MCF 10A (cell line): ENCODE data around the gene PLXNC1. TPM values are rescaled to one million over a fixed set of nuclear protein-coding genes. Genes with fewer than 3 reads are reported as not detected.

ENCODE experiments used
- BruUV-seq: library from RNA; stranded (reverse); fragments of 400-500 nt; replicated peaks from 2 replicates; lab custom pipeline; 2021; lab: Mats Ljungman, UMichigan
- CTCF ChIA-PET: fragments of 300-600 bp; sonication (Branson Sonifier 250); formaldehyde crosslinking; extraction: SDS; loops from one replicate; lab custom pipeline; 2021; ENCODE audit warnings: antibody characterized with exemption, inconsistent platforms; lab: Yijun Ruan, JAX
- POLR2A ChIA-PET: fragments of 300-600, 350-650 bp; sonication (Branson Sonifier 250); formaldehyde crosslinking; extraction: SDS; loops from one replicate; lab custom pipeline; 2020; ENCODE audit warnings: antibody characterized with exemption, inconsistent platforms; lab: Yijun Ruan, JAX
- DNase-seq: peaks from one replicate; pipeline ENCODE4 v3.0.0-alpha.2; 2018; ENCODE audit not compliant: unreplicated experiment
- H3K27ac Mint-ChIP-seq: one replicate; pipeline ENCODE4 v1.8.0; 2022; ENCODE audit warnings: mild to moderate bottlenecking, low read depth, mixed read lengths; ENCODE audit not compliant: unreplicated experiment
- H3K27me3 Mint-ChIP-seq: one replicate; pipeline ENCODE4 v1.8.0; 2022; ENCODE audit warnings: mixed read lengths; ENCODE audit not compliant: insufficient read depth, unreplicated experiment
- H3K36me3 Mint-ChIP-seq: one replicate; pipeline ENCODE4 v1.8.0; 2022; ENCODE audit warnings: mild to moderate bottlenecking, moderate library complexity, mixed read lengths; ENCODE audit not compliant: insufficient read depth, unreplicated experiment
- H3K4me1 Mint-ChIP-seq: one replicate; pipeline ENCODE4 v1.8.0; 2022; ENCODE audit warnings: mixed read lengths; ENCODE audit not compliant: insufficient read depth, unreplicated experiment
- H3K4me3 Mint-ChIP-seq: one replicate; pipeline ENCODE4 v1.8.0; 2022; ENCODE audit warnings: mild to moderate bottlenecking, moderate library complexity, mixed read lengths; ENCODE audit not compliant: unreplicated experiment
- H3K9me3 Mint-ChIP-seq: one replicate; pipeline ENCODE4 v1.8.0; 2022; ENCODE audit warnings: mixed read lengths; ENCODE audit not compliant: unreplicated experiment
- intact Hi-C: fragments of 100-400 bp; cut with micrococcal nuclease; formaldehyde crosslinking; loops from 2 replicates; pipeline ENCODE4 v1.14.1; 2022
- total RNA-seq: library from RNA; stranded (reverse); gene quantifications from 2 replicates; pipeline ENCODE4 v1.2.3, GENCODE V29; 2022
- TF ChIP-seq, protein P1 (sequence below): fragments of 200-600 bp; IDR thresholded peaks from one replicate; pipeline ENCODE4 v1.8.0; 2022; ENCODE audit warnings: antibody characterized with exemption, mild to moderate bottlenecking; ENCODE audit not compliant: unreplicated experiment

Gene PLXNC1
- total RNA-seq, 1 experiment from 2014 or later: 2.4 TPM

DNA sequence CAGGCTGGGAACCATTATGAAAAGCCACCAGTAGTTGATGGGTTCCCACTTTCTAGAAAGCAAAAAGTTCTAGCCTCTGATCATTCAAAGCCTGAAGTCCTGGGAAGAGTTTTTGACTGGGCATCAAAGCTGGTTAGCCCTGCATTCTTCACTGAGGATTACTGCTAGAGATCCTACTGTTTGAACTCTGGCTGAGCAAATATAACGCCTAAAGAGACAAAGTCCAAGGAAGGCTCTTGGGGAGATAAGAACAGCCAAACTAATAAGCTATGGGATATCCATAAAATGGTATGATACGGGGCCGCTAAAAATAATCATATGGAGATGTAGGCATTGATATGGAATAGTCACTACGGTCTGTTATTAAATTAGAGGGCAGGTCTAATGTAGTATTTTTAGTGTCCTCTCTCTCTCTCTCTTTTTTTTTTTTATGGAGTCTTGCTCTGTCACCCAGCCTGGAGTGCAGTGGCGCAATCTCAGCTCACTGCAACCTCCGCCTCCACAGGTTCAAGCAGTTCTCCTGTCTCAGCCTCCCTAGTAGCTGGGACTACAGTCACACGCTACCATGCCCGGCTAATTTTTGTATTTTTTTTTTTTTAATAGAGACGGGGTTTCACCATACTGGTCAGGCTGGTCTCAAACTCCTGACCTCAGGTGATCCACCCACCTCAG lies 35.5 kb downstream of the PLXNC1 start:
- CTCF ChIA-PET: interaction anchor here (0.6 to 1.2 kb wide), 2 partner anchors 49 to 1150 kb away, joined by 3 to 4 read pairs; no protein-coding TSS in a partner anchor
- H3K36me3 Mint-ChIP-seq: no peaks in the 10 kb centered on the region
- no peak overlapping the region for H3K27ac Mint-ChIP-seq
- peaks cover 13% of the 10 kb centered on the region for H3K4me1 Mint-ChIP-seq
- no peak for DNase-seq
- no TSS peak for BruUV-seq
- no peaks in the 10 kb centered on the region for H3K27me3 Mint-ChIP-seq
- H3K9me3 Mint-ChIP-seq: peaks cover 7% of the 10 kb centered on the region
- intact Hi-C loops: no loop called here
- H3K4me3 Mint-ChIP-seq: no peak overlapping the region
- TF ChIP-seq, protein P1, sequence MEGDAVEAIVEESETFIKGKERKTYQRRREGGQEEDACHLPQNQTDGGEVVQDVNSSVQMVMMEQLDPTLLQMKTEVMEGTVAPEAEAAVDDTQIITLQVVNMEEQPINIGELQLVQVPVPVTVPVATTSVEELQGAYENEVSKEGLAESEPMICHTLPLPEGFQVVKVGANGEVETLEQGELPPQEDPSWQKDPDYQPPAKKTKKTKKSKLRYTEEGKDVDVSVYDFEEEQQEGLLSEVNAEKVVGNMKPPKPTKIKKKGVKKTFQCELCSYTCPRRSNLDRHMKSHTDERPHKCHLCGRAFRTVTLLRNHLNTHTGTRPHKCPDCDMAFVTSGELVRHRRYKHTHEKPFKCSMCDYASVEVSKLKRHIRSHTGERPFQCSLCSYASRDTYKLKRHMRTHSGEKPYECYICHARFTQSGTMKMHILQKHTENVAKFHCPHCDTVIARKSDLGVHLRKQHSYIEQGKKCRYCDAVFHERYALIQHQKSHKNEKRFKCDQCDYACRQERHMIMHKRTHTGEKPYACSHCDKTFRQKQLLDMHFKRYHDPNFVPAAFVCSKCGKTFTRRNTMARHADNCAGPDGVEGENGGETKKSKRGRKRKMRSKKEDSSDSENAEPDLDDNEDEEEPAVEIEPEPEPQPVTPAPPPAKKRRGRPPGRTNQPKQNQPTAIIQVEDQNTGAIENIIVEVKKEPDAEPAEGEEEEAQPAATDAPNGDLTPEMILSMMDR: no peak
- POLR2A ChIA-PET: interaction anchor here (1.0 to 3.2 kb wide), 2 partner anchors 9 to 11 kb away, joined by 3 to 11 read pairs; no protein-coding TSS in a partner anchor

DNA sequence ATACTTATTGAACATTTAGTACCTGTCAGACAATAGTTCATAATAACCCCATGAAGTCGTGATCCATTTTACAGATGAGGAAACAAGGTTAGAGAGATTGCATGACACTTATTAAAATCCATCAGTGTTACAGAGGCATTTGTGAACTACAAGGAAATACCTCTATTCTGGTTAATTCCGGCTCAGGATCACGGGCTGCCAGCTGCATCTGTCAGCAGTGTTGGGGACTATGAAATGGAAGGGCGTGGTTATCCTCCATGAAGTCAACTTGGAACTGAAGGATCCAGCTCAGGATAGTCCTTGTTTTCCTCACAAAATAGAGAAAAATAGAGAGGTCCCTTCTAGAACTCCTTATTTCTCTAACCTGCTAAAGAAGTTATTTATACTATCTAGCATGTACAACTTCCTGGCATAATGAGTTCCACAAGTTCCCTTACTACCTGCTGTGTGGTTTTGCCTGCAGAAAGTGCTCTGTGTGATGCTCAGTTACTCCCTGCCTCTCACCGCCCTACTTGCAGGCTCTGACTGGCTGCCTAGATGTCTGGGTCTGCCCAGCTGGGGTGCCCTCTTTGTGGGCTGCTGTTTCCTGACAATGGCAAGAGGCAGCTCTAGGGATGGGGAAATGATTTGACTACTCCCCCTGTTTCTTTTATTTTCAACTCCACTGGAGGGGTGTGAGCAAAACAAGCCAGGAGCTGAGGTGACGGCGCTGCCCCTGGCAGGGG lies 36.8 kb downstream of the PLXNC1 start:
- BruUV-seq: no TSS peak
- H3K4me1 Mint-ChIP-seq: peaks cover 9% of the 10 kb centered on the region

DNA sequence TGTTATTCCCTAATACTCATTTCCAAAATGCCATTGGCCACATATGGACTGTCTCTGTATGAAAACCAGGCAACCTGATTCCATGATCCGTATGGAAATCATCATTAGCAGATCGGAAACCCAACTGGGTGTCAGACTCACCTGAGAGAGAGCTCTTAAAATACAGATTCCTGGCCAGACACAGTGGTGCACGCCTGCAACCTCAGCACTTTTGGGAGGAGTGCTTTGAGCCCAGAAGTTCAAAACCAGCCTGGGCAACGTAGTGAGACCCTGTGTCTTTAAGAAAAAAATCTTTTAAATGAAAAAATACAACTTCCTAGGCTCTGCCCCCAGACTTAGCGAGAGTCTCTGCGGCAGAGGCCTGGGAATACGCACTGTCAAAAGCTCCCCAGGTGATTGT lies 37.4 kb downstream of the PLXNC1 start:
- Mint-ChIP-seq H3K9me3 (peaks cover 4% of the 10 kb centered on the region), H3K4me1 (peaks cover 2% of the 10 kb centered on the region), H3K36me3 (no peaks in the 10 kb centered on the region), H3K27me3 (no peaks in the 10 kb centered on the region), H3K4me3 (no peak overlapping the region), H3K27ac (no peak overlapping the region)
- intact Hi-C loops: no loop called here
- no TSS peak for BruUV-seq
- no peak for DNase-seq
- TF ChIP-seq, protein P1: no peak
- ChIA-PET POLR2A (interaction anchor here (0.9 kb wide), 1 partner anchor 77 kb away, joined by 4 read pairs; no protein-coding TSS in a partner anchor), CTCF (no interaction called here)

More for the DNA sequence above, 36.8 kb downstream of the PLXNC1 start:
- ChIA-PET CTCF (no interaction called here), POLR2A (interaction anchor here (0.9 to 3.2 kb wide), 2 partner anchors 12 to 77 kb away, joined by 4 to 11 read pairs; no protein-coding TSS in a partner anchor)
- intact Hi-C loops: no loop called here
- Mint-ChIP-seq H3K4me3 (no peak overlapping the region), H3K27ac (no peak overlapping the region), H3K9me3 (peaks cover 3% of the 10 kb centered on the region), H3K36me3 (no peaks in the 10 kb centered on the region), H3K27me3 (no peaks in the 10 kb centered on the region)
- TF ChIP-seq, protein P1: no peak
- no peak for DNase-seq
